GM10248 (cell line): ENCODE data around the gene ZNF222.

Source experiments
- CTCF ChIA-PET: fragments of 300-600 bp; sonication (Branson Sonifier 250); formaldehyde crosslinking; extraction: SDS; loops from one replicate; lab custom pipeline; 2021; ENCODE audit warnings: antibody characterized with exemption; lab: Yijun Ruan, JAX
- POLR2A ChIA-PET: fragments of 350-650 bp; sonication (Branson Sonifier 250); formaldehyde crosslinking; extraction: SDS; loops from one replicate; lab custom pipeline; 2020; ENCODE audit warnings: antibody characterized with exemption; lab: Yijun Ruan, JAX
- DNase-seq: peaks from one replicate; pipeline ENCODE4 v3.0.0; 2012; ENCODE audit errors: extremely low spot score
- TF ChIP-seq, protein P1 (sequence below): IDR thresholded peaks from 2 replicates; pipeline ENCODE4 v1.5.1; 2012; ENCODE audit warnings: mild to moderate bottlenecking, low read depth; ENCODE audit errors: extremely low read depth, missing control alignments, control extremely low read depth

Gene ZNF222

DNA sequence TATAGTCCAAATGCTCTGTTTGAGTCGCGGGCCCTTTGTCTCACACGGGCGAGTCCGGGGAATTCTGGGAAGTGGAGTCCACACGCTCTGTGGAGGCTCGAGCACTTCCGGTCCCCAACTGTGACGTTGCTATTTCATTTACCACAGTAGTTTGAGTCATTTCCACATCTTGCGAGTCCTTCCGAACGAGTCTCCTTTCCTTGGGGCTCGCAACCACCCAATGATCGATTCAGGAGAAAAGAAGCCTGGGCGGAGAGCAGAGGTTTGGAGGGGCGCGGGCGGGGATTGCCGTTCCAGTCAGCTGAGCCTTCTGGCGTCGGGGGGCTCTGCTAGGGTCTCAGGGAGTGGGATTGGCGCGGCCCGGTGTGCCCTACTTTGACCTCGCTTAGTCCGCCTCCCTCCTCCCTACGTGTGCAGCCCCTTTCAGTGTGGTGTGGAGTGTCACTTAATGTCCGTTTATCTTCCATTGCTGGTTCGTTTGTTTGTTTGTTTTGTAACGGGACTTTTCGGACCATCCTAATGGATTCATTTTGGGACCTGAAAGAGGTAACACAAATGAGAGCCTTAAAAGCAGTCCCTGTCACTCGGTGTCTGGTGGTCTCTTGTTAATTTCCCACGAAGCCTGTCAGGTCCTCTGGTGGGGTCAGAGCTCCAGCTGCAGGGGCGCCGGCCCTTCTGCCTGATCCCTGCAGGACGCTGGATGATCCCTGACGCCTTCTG is at the start of gene ZNF222:
Gene ZNF222 (plus strand): TSS at position 163 of the 720 bp plus-strand sequence. CDS start 58 bp downstream, at position 221.
- TF ChIP-seq, protein P1, sequence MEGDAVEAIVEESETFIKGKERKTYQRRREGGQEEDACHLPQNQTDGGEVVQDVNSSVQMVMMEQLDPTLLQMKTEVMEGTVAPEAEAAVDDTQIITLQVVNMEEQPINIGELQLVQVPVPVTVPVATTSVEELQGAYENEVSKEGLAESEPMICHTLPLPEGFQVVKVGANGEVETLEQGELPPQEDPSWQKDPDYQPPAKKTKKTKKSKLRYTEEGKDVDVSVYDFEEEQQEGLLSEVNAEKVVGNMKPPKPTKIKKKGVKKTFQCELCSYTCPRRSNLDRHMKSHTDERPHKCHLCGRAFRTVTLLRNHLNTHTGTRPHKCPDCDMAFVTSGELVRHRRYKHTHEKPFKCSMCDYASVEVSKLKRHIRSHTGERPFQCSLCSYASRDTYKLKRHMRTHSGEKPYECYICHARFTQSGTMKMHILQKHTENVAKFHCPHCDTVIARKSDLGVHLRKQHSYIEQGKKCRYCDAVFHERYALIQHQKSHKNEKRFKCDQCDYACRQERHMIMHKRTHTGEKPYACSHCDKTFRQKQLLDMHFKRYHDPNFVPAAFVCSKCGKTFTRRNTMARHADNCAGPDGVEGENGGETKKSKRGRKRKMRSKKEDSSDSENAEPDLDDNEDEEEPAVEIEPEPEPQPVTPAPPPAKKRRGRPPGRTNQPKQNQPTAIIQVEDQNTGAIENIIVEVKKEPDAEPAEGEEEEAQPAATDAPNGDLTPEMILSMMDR, result no peak
- ChIA-PET POLR2A (interaction anchor here (0.6 kb wide), 1 partner anchor 90 kb away, joined by 3 read pairs; the partner anchor contains the start of gene ZNF45), CTCF (interaction anchor here (1.2 kb wide), 1 partner anchor 47 kb away, joined by 3 read pairs; no protein-coding TSS in a partner anchor)
- DNase-seq, result peak; percentile 82

DNA sequence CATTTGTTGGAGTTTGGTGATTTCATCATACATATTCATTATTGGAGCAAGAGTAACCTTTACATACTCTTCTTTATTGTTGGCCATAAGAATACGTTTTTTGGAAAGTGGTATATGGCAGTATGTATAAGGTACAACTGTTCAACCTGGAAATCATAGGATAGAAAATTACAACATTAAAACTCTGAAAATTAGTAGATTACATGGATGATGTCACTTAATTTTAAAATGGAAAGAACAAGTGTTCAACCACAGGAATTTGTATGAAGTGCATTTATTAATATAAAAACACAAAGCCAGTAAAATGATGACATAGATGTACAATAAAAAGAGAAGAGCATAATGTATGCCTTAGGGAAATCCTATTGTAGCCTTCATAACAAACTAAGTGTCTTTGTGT is 48.4 kb upstream of the ZNF222 start:
- POLR2A ChIA-PET, result no interaction called here
- TF ChIP-seq, protein P1, result no peak
- CTCF ChIA-PET, result no interaction called here

DNA sequence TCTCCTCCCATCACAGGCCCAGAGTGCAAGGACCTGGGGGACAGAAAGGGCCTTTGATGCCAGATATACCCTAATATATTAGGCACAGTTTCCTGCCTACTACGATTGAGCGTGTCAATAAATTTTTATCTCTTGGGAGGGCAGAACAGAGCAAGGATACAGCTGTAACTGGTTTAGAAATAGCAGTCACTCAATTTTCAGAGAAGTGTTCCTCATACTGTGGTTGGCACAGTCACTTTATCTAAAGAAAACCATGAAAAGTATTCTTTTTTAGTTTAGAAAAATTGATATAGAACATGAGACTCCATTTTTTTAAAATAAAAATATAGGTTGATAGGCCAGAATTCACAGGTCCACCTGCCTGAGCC is 41.7 kb upstream of the ZNF222 start:
- ChIA-PET POLR2A (interaction anchor here (0.5 kb wide), 1 partner anchor 229 kb away, joined by 4 read pairs; the partner anchor contains the start of gene ZNF227), CTCF (no interaction called here)
- TF ChIP-seq, protein P1, result no peak
- peak; percentile 5 for DNase-seq

More for the DNA sequence above, 48.4 kb upstream of the ZNF222 start:
- DNase-seq, result no peak

DNA sequence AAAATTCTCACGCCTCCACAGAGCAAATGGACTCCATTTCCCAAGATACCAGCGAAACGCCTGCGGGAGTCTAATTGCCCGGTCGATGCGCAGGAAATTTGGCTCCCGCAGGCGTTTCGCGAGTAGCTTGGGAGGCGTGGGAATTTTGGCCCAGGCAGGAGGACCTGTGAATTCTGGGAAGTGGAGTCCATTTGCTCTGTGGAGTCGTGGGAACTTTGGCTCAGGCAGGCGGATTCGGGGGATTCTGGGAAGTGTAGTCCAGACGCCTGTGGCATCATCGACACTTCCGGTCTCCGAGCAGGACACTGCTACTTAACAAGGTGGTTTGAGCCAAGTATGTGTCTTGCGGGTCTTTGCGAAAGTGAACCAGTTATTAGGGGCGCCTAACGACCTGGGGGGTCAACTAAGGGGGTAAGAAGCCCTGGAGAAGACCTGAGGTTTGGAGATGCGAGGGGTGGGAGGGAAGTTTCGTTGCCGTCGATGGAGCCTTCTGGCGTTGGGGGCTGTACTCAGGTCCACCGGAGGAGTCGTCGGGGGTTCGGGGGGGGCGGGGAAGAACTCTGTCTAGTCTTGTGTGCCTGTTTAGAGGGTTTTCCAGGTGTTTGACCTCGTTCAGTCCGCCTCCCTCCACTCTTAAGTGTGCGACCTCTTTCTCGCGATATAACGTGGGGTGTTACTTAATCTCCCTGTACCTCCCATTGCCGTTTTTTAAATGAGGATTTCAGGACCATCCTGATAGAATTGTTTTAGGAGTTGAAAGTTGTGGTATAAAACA is 41.1 kb upstream of the ZNF222 start, which contains the start of gene ZNF155:
Gene ZNF155 (plus strand): TSS at position 277 of the 775 bp plus-strand sequence. CDS start 4,356 bp downstream, outside the sequence.
- TF ChIP-seq, protein P1, result no peak
- CTCF ChIA-PET, result interaction anchor here (1.2 to 1.5 kb wide), 2 partner anchors 9 to 111 kb away, joined by 3 read pairs; no protein-coding TSS in a partner anchor
- POLR2A ChIA-PET, result interaction anchor here (0.5 kb wide), 1 partner anchor 228 kb away, joined by 4 read pairs; the partner anchor contains the start of gene ZNF227
- peak; percentile 85 for DNase-seq

DNA sequence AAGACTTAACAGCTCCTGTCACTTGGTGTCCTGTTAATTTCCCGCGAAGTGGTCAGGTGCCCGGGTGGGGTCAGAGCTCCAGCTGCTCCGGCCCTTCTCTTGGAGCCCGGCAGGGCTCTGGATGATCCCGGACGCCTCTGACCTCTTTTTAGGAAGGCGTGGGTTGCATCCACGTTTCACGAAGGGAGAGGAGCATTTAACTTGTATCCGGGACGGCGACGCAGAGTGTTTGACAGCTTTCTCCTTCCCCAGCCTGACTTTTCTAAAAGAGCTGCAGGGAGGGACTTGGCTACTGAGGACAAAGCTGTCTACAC is 40.5 kb upstream of the ZNF222 start:
- CTCF ChIA-PET, result interaction anchor here (1.2 to 1.5 kb wide), 2 partner anchors 9 to 111 kb away, joined by 3 read pairs; no protein-coding TSS in a partner anchor
- no peak for DNase-seq
- TF ChIP-seq, protein P1, result no peak
- POLR2A ChIA-PET, result no interaction called here

DNA sequence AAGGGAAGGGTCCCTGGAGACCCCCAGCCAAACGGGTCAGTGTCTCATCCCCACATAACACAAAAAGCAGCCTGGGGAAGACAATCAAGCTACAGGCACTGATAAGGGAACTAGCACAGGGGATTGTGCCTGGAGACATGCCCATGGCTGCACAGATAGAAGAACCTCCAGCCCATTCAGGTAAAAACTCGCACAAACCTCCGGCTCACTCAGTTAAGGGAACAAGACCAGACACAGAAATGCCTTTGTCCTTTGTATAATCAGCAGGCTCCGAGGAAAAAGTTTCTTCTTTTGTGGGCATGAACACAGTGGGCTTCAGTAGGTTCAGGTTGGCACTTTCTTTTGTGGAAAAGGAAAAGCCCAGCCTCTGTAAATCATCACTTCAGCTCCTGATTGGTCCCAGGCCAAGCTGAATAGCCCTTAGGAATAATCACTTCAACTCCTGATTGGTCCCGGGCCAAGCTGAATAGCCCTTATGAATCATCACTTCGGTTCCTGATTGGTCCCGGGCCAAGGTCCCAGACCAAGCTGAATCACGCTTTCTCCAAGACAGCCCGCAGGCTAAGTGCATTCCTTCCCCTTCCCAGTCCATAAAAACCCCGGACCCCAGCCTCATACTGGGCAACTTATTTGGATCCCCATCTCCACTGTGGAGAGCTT is 27.4 kb upstream of the ZNF222 start:
- no peak for DNase-seq
- TF ChIP-seq, protein P1, result no peak
- POLR2A ChIA-PET, result no interaction called here
- CTCF ChIA-PET, result no interaction called here
